GM23248 (cell line): Measurements from ENCODE around the gene XRN1. TPM values are rescaled to one million over a fixed set of nuclear protein-coding genes. Genes with fewer than 3 reads are reported as not detected.
"Not testable (repeated sequence)": the region's sequence is repeated elsewhere in the genome, so short reads cannot be mapped to it uniquely, and the experiment has no call there.

ENCODE experiments used
- DNase-seq: peaks from one replicate; pipeline ENCODE4 v3.0.0-alpha.2; 2015
- H2AFZ ChIP-seq: fragments of 200-600 bp; sonication (generic); 2 replicates; pipeline ENCODE4 v1.6.1; 2016; ENCODE audit warnings: antibody characterized with exemption
- H3F3A ChIP-seq: fragments of 200-600 bp; sonication (generic); 2 replicates; pipeline ENCODE4 v1.6.1; 2016; ENCODE audit warnings: mild to moderate bottlenecking, antibody characterized with exemption, mixed run types; ENCODE audit not compliant: insufficient read depth
- H3K27ac ChIP-seq: fragments of 200-600 bp; sonication (generic); 2 replicates; pipeline ENCODE4 v1.5.1; 2016; ENCODE audit warnings: mild to moderate bottlenecking
- H3K27me3 ChIP-seq: fragments of 200-600 bp; sonication (generic); replicated peaks from 2 replicates; pipeline ENCODE4 v1.6.1; 2016; ENCODE audit warnings: mild to moderate bottlenecking; ENCODE audit not compliant: insufficient read depth
- H3K36me3 ChIP-seq: fragments of 200-600 bp; sonication (generic); 2 replicates; pipeline ENCODE4 v1.6.1; 2016; ENCODE audit warnings: low read depth, mild to moderate bottlenecking
- H3K4me1 ChIP-seq: fragments of 200-600 bp; sonication (generic); 2 replicates; pipeline ENCODE4 v1.6.1; 2016; ENCODE audit warnings: mild to moderate bottlenecking; ENCODE audit not compliant: insufficient read depth
- H3K4me2 ChIP-seq: fragments of 200-600 bp; sonication (generic); one replicate; pipeline ENCODE4 v1.6.1; 2016; ENCODE audit warnings: mild to moderate bottlenecking; ENCODE audit not compliant: unreplicated experiment
- H3K4me3 ChIP-seq: fragments of 200-600 bp; sonication (generic); 2 replicates; pipeline ENCODE4 v1.5.1; 2016; ENCODE audit warnings: mild to moderate bottlenecking
- H3K79me2 ChIP-seq: fragments of 200-600 bp; sonication (generic); 2 replicates; pipeline ENCODE4 v1.6.1; 2016; ENCODE audit warnings: mild to moderate bottlenecking; ENCODE audit not compliant: insufficient read depth
- H3K9ac ChIP-seq: fragments of 200-600 bp; sonication (generic); 2 replicates; pipeline ENCODE4 v1.6.1; 2016; ENCODE audit warnings: mild to moderate bottlenecking
- H3K9me2 ChIP-seq: fragments of 200-600 bp; sonication (generic); 2 replicates; pipeline ENCODE4 v1.6.1; 2016; ENCODE audit warnings: mixed run types, mild to moderate bottlenecking, moderate library complexity; ENCODE audit not compliant: insufficient read depth
- H3K9me3 ChIP-seq: fragments of 200-600 bp; sonication (generic); one replicate; pipeline ENCODE4 v1.6.1; 2017; ENCODE audit warnings: low read depth
- H4K20me1 ChIP-seq: fragments of 200-600 bp; sonication (generic); 2 replicates; pipeline ENCODE4 v1.6.0; 2016; ENCODE audit not compliant: insufficient read depth
- EZH2 ChIP-seq: fragments of 200-600 bp; sonication (generic); IDR thresholded peaks from 2 replicates; pipeline ENCODE4 v1.6.1; 2018; ENCODE audit warnings: antibody characterized with exemption, mild to moderate bottlenecking; ENCODE audit not compliant: insufficient read depth, poor library complexity, severe bottlenecking
- EZH2phosphoT487 ChIP-seq: fragments of 200-600 bp; sonication (generic); IDR thresholded peaks from 2 replicates; pipeline ENCODE4 v1.6.1; 2018; ENCODE audit warnings: antibody characterized with exemption, moderate library complexity, mild to moderate bottlenecking, low read depth; ENCODE audit not compliant: insufficient read depth
- WGBS, 2 experiments: methylation state at CpG; one replicate each; pipeline ENCODE4 v1.1.6; 2015 to 2017; ENCODE audit warnings: low lambda C conversion rate in 2 of 2, low coverage in 1 of 2; ENCODE audit errors: missing lambda C conversion rate in 2 of 2; 5-methylcytosine and 5-hydroxymethylcytosine counted together
- in situ Hi-C: fragments of 300-500 bp; cut with MboI; formaldehyde crosslinking; loops from 2 replicates; pipeline ENCODE4 v1.15.0; 2020
- polyA plus RNA-seq: library from polyadenylated mRNA; unstranded; fragments of >200 nt; fragmentation: Nextera tagmentation; extraction: Ambion mirVana; gene quantifications from 2 replicates; pipeline ENCODE4 v1.2.1, GENCODE V29; 2016
- total RNA-seq: library from RNA; depleted of rRNA; stranded (reverse); fragments of >200 nt; shearing (Covaris generic); gene quantifications from 2 replicates; pipeline ENCODE4 v1.2.3, GENCODE V29; 2014

The XRN1 gene
- total and polyA plus RNA-seq, 2 experiments from 2014 or later, result 17.5 to 35.0 TPM

GRCh38 chr3:142385078-142385477 lies 62.8 kb downstream of the XRN1 start:
- H3K36me3 ChIP-seq, result peaks cover 40% of the 10 kb centered on the region
- H3K9ac ChIP-seq, result no peak overlapping the region
- no peak overlapping the region for H3K4me3 ChIP-seq
- in situ Hi-C loops, result no loop called here
- H3K27me3 ChIP-seq, result no peaks in the 10 kb centered on the region
- WGBS, 2 experiments, result 100% methylated on average over 2 of the region's 2 CpGs
- H3K27ac ChIP-seq, result no peak overlapping the region
- TF ChIP-seq EZH2 (no peak), EZH2phosphoT487 (no peak)
- H3K9me3 ChIP-seq, result no peaks in the 10 kb centered on the region
- H4K20me1 ChIP-seq, result 0 out of 2 replicates have a peak, but pooled peaks cover 3% of the 10 kb centered on the region
- no peaks in the 10 kb centered on the region for H3F3A ChIP-seq
- H3K79me2 ChIP-seq, result no peaks in the 10 kb centered on the region
- DNase-seq, result no peak
- no peaks in the 10 kb centered on the region for H3K4me1 ChIP-seq
- H2AFZ ChIP-seq, result no peak overlapping the region
- no peaks in the 10 kb centered on the region for H3K9me2 ChIP-seq
- no peak overlapping the region for H3K4me2 ChIP-seq

- H3K4me3 ChIP-seq, result no peak overlapping the region
- H3K9ac ChIP-seq, result no peak overlapping the region
- no peak overlapping the region for H3K27ac ChIP-seq
- TF ChIP-seq EZH2 (no peak), EZH2phosphoT487 (no peak)
- no peaks in the 10 kb centered on the region for H4K20me1 ChIP-seq
- in situ Hi-C loops, result no loop called here
- H3K36me3 ChIP-seq, result peaks cover 45% of the 10 kb centered on the region
- no peak for DNase-seq
- no peaks in the 10 kb centered on the region for H3K79me2 ChIP-seq
- H3F3A ChIP-seq, result no peaks in the 10 kb centered on the region
- H3K9me3 ChIP-seq, result no peaks in the 10 kb centered on the region
- H3K4me1 ChIP-seq, result no peaks in the 10 kb centered on the region
- H2AFZ ChIP-seq, result no peak overlapping the region
- H3K27me3 ChIP-seq, result no peaks in the 10 kb centered on the region
- 98 to 100% methylated on average over 3 of the region's 3 CpGs for WGBS, 2 experiments
- H3K4me2 ChIP-seq, result no peak overlapping the region
- H3K9me2 ChIP-seq, result no peaks in the 10 kb centered on the region
Observed at GRCh38 chr3:142374687-142375086, 73.2 kb downstream of the XRN1 start.

GRCh38 chr3:142369576-142369975 lies 78.3 kb downstream of the XRN1 start:
- H3K27ac ChIP-seq, H3F3A ChIP-seq, H3K9me3 ChIP-seq, H3K79me2 ChIP-seq, H3K9me2 ChIP-seq, H3K4me1 ChIP-seq, H4K20me1 ChIP-seq, H3K4me3 ChIP-seq, H2AFZ ChIP-seq, H3K27me3 ChIP-seq, H3K9ac ChIP-seq, in situ Hi-C loops, H3K4me2 ChIP-seq: not testable (repeated sequence)
- DNase-seq, result peak; percentile 6
- WGBS, 2 experiments, result 90 to 96% methylated on average over 6 of the region's 6 CpGs
- peaks cover 28% of the 10 kb centered on the region for H3K36me3 ChIP-seq

- no peaks in the 10 kb centered on the region for H3K4me1 ChIP-seq
- no peaks in the 10 kb centered on the region for H3K79me2 ChIP-seq
- WGBS, 2 experiments, result 41 to 65% methylated on average over 1 of the region's 1 CpG
- H3K27ac ChIP-seq, result no peak overlapping the region
- TF ChIP-seq EZH2 (no peak), EZH2phosphoT487 (no peak)
- H3K4me3 ChIP-seq, result no peak overlapping the region
- H4K20me1 ChIP-seq, result no peaks in the 10 kb centered on the region
- DNase-seq, result no peak
- no peaks in the 10 kb centered on the region for H3K9me2 ChIP-seq
- H3K9ac ChIP-seq, result no peak overlapping the region
- no peak overlapping the region for H2AFZ ChIP-seq
- no peaks in the 10 kb centered on the region for H3K27me3 ChIP-seq
- H3K36me3 ChIP-seq, result peaks cover 46% of the 10 kb centered on the region
- no peak overlapping the region for H3K4me2 ChIP-seq
- in situ Hi-C loops, result no loop called here
- H3F3A ChIP-seq, result no peaks in the 10 kb centered on the region
- H3K9me3 ChIP-seq, result no peaks in the 10 kb centered on the region
Observed at GRCh38 chr3:142366434-142366833, 81.4 kb downstream of the XRN1 start.

- TF ChIP-seq EZH2 (no peak), EZH2phosphoT487 (no peak)
- Histone ChIP-seq H2AFZ (no peak overlapping the region), H3K4me2 (no peak overlapping the region), H4K20me1 (no peaks in the 10 kb centered on the region), H3K9ac (no peak overlapping the region), H3F3A (no peaks in the 10 kb centered on the region), H3K36me3 (peaks cover 40% of the 10 kb centered on the region), H3K79me2 (no peaks in the 10 kb centered on the region), H3K9me2 (no peaks in the 10 kb centered on the region), H3K27me3 (no peaks in the 10 kb centered on the region), H3K4me3 (no peak overlapping the region), H3K9me3 (no peaks in the 10 kb centered on the region), H3K27ac (no peak overlapping the region), H3K4me1 (no peaks in the 10 kb centered on the region)
- WGBS, 2 experiments, result 93 to 95% methylated on average over 2 of the region's 2 CpGs
- DNase-seq, result no peak
- in situ Hi-C loops, result no loop called here
Observed at GRCh38 chr3:142363936-142364467, 83.8 kb downstream of the XRN1 start.

- WGBS, 2 experiments, result 71 to 78% methylated on average over 2 of the region's 2 CpGs
- H3K9me3 ChIP-seq, DNase-seq, H2AFZ ChIP-seq, H3K9me2 ChIP-seq, H3K4me1 ChIP-seq, H3K9ac ChIP-seq, H3K27ac ChIP-seq, H3K4me3 ChIP-seq, H4K20me1 ChIP-seq, in situ Hi-C loops, H3K27me3 ChIP-seq, H3K79me2 ChIP-seq, H3F3A ChIP-seq, H3K4me2 ChIP-seq: not testable (repeated sequence)
- H3K36me3 ChIP-seq, result peaks cover 41% of the 10 kb centered on the region
Observed at GRCh38 chr3:142363433-142363832, 84.4 kb downstream of the XRN1 start.
